AG09309 (cell line): ENCODE measurements around the gene DELE1.

Experiments used
- DNase-seq: peaks from one replicate; pipeline ENCODE4 v3.0.0-alpha.2; 2010; ENCODE audit warnings: low read depth
- H3K4me3 ChIP-seq: 2 replicates; pipeline ENCODE4 v1.5.1; 2011; ENCODE audit warnings: mild to moderate bottlenecking, low read depth, low read length, moderate library complexity; ENCODE audit not compliant: control insufficient read depth
- TF ChIP-seq, protein P1 (sequence below): IDR thresholded peaks from 2 replicates; pipeline ENCODE4 v1.5.1; 2011; ENCODE audit warnings: mild to moderate bottlenecking, low read depth, low read length, inconsistent platforms; ENCODE audit not compliant: insufficient read depth, control insufficient read depth; ENCODE audit errors: missing control alignments

Gene DELE1

DNA sequence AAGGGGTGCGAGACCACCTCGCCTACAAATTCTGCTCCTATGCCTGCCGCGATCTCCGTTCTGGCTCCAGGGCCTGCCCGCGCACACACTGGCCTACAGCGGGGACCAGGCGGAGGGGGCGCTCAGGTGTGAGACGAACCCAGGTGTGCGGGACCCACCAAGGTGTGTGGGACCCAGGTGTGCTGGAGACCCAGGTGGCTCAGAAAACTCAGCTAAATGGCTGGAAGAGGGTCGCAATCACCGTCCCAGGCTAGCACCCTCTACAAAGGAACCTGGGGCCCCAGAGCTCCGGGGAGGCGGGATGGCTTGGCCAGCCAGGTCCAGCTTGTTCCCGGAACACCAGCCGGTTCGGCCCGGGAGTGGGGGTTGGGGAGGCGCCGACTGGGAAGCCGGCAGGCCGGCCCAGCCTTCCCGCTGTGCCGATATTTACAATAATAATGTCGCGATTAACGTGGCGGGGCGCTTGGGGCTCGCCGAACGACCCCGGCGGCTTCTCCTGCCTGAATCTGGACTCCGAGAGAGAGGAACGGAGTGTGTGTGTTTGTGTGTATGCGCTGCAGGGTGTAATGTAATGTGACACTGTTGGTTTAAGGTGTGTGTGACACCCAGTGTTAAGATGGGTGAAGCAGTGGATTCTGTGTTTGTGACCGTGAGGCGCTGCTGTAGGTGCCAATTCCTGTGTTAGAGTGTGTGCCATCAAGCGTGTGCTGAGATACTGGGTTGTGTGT lies 46.9 kb upstream of the DELE1 start:
- no peak overlapping the region for H3K4me3 ChIP-seq
- TF ChIP-seq, protein P1, sequence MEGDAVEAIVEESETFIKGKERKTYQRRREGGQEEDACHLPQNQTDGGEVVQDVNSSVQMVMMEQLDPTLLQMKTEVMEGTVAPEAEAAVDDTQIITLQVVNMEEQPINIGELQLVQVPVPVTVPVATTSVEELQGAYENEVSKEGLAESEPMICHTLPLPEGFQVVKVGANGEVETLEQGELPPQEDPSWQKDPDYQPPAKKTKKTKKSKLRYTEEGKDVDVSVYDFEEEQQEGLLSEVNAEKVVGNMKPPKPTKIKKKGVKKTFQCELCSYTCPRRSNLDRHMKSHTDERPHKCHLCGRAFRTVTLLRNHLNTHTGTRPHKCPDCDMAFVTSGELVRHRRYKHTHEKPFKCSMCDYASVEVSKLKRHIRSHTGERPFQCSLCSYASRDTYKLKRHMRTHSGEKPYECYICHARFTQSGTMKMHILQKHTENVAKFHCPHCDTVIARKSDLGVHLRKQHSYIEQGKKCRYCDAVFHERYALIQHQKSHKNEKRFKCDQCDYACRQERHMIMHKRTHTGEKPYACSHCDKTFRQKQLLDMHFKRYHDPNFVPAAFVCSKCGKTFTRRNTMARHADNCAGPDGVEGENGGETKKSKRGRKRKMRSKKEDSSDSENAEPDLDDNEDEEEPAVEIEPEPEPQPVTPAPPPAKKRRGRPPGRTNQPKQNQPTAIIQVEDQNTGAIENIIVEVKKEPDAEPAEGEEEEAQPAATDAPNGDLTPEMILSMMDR, result no peak
- no peak for DNase-seq

DNA sequence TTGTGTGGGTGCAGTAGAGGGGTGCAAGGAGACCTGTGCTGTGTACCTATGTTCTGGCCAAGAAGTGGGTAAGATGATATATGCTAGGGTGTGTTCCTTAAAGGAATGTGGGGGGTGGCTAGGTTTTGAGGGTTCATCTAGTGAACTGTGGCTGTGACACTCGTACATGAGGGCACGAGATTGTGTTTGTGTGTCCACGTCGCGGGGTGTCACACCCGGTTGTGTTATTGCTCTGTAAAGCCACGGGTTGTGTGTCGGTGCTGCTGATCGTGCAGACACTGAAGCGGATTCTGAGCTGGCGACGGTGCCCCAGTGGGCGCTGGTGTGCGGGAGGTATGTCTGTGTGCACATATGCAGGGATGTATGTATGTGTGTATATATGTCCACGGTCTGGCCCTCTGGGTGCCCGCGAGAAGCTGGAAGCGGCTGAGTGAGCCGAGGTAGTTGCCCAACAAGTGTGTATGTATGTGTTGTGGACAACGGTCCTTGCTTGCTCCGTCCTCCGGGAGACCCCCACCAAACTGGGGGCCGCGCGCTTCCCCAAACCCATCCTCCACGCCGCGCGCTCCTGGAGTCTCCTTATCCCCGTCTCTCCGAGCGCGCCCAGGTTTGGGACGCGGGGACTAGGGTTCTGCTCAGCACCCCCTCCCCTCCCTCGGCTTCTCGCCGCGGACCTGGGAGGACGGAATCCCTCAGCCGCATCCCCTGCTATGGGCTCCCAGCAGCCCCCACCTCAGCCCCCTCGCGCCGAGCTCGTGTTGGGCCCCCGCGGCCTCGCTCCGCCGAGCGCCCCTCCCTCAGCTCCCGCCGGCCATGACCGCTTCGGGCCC lies 46.1 kb upstream of the DELE1 start:
- peak overlapping the region; percentile 37 for H3K4me3 ChIP-seq
- no peak for DNase-seq
- TF ChIP-seq, protein P1, result no peak

DNA sequence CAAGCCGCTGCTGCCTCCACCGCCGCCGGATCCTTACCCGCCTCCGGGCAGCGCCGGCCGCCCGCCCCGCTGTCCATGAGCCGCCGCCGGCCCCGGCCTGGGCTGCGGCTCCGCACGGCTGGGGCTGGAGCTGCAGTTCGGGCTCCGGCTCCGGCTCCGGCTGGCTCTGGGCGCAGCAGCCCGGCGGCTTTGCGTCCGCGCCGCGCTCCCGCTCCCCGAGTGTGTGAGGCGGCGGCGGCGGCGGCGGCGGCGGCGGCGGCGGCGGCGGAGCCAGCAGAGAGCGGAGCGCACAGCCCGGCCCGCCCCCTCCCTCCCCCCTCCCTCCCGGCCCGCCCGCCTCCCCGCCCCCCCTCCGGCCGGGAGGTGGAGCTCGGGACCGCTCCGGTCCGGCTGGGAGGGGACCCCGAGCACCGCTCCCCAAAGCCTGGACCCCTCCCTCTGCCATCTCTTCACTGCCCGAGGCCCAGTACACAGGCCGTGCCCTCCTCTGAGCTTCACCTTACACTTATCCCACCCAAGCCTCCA lies 45.4 kb upstream of the DELE1 start, which contains the start of gene PCDH1:
Gene PCDH1, minus strand, starts transcription at position 225 of the 525 bp plus-strand sequence. Its CDS starts 148 bp downstream, at position 77.
- peak within 1 kb of the TSS; percentile 39 for H3K4me3 ChIP-seq

DNA sequence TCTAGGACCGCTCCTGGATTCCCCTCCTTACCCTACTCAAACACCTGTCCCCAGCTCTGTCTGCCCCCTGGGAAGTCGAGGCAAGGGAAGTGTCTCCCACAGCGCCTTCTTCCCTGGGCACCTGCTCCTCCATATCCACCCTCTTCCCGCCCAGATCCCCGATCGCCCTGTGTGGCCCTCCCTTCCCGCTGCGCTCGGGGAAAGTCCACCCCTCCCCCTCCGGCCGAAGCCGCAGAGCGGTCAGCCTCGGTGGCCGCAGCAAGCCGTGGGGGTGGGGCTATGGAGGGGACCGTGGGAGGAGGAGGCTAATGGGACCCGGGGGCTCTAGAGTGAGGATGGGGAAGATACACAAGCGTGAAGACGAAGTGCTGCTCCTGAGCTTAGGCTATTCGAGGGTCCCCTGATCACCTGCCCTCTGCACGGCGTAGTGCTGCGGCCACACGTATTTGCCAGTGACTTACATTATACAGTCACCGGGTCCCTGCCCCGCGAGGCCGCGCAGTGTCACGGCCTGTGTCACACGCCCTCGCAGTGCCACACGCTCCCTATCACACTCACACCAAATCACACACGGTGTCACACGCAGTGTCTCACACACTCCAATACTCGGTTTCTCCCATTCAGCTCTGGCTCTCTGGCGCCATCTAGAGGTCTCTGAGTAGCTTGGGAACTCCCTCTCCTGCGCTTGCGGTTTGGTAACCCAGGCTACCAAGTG lies 44.8 kb upstream of the DELE1 start:
- peak; percentile 49 for DNase-seq
- peak overlapping the region; percentile 39 for H3K4me3 ChIP-seq
- TF ChIP-seq, protein P1, result peak; percentile 99

More for the DNA sequence above, 45.4 kb upstream of the DELE1 start, which contains the start of gene PCDH1:
- TF ChIP-seq, protein P1, result no peak
- DNase-seq, result no peak

DNA sequence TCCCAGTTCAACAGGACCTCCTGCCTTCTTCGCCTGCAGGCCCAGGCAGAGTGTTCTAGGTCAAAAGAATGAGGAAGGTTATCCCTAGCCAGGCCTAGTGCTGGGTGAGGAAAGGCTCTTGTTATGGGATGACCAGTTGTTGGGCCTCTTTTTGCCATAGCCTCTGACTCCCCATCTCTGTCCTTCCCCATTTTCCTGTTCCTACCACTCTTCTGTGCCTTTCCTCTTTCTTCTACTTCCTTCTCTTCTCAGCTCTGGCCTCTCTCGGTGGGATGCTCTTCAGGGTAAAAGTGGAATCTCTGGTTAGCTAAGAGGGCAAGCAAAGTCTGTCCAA lies 44.3 kb upstream of the DELE1 start:
- no peak for DNase-seq
- TF ChIP-seq, protein P1, result no peak
- no peak overlapping the region for H3K4me3 ChIP-seq
